HG02885 (cell line): ENCODE results near the gene TEX22.
A peak's percentile ranks its signal among the peaks of the same experiment; 100 is the strongest.

Source experiments
- ATAC-seq: cut with Tn5 transposase; IDR thresholded peaks from one replicate; pipeline ENCODE4 v1.9.1; 2021; ENCODE audit warnings: mild to moderate bottlenecking; ENCODE audit not compliant: unreplicated experiment, poor library complexity

The TEX22 gene

DNA sequence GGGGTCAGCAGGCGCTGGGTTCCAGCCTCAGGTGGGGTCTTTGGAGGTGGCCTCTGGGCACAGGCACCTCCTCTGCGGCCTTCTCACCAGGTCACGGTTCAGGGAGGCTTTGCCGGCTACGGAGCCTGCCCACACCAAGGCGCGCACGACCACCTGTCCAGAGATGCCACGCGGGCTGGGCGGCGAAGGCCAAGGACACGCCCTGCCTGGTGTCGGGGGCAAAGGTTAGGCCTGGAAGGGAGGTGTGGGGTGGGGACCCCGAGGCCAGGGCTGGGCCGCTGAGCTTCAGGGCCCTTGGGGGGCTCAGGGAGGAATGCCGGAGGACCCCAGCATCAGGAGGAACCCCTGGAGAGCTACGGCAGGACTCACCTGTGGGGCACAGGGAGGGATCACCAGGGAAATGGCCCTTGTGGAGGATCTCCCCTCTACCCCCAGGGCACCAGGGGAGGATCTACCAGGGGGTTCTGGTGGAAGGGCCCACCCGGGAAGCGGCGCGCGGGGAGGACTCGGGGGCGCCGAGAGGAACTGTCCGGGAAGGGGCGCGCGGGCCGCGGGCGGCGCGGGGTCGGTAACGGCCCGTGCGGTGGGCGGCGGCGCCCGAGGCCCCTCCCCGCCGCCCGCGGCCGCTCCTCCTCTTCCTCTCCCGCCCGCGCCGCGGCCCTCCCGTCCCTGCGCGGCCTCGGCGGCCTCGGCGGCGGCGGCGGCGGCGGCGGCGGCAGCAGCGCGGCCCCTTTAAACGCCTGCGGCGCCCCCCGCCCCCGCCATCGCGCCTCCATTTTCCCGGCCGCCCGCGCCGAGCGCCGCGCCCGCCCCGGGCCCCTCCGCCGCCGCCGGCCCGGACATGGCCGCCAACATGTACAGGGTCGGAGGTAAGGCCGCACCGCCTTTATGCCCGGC is 21.1 kb downstream of the TEX22 start, which contains the start of gene MTA1:
TSS of gene MTA1 (plus strand) at position 633 of the 897 bp plus-strand sequence. CDS start at position 842, 209 bp downstream.
- ATAC-seq = peak; percentile 63

DNA sequence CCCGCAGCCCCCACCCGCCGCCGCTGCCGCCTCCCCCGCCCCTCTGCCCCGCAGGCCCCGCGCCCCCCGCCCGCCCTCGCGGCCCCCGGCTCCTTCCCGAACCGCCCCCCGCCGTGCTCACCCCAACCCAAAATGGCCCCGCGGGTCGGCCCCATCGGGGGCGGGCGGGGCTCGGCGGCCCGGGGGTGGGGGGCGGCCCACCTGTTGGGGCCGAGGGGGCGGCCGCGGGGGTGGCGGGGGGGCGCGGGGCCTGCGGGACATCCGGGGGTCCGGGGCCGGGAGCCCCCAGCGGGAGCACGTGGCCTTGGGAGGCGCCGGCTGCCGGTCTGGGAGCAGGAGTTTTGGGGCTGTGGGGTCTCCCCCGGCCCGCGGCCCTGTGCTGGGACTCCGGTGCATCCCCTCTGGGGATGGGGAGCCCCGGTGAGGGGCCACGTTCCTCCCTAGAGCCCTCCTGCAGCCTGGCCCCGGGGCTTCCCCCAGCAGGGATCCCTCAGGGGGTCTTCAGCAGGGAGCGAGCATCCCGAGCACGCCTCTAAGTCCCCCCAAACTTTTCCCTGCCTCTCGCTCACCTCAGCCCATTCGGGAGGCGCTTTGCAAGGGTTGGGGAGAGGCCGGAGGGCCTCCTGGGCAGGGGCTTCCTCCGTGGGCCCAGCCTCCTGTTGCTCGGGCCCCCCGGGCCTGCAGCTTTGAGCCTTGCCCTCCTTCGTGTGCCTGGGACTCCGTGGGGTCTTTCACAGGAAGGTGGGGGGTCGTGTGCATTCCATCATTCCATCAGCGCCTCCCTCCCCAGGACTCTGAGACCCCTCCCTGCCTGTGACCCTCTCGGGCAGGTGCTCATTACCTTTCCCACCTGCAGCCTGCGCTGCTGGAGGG is 22.0 kb downstream of the TEX22 start:
- ATAC-seq = peak; percentile 16

DNA sequence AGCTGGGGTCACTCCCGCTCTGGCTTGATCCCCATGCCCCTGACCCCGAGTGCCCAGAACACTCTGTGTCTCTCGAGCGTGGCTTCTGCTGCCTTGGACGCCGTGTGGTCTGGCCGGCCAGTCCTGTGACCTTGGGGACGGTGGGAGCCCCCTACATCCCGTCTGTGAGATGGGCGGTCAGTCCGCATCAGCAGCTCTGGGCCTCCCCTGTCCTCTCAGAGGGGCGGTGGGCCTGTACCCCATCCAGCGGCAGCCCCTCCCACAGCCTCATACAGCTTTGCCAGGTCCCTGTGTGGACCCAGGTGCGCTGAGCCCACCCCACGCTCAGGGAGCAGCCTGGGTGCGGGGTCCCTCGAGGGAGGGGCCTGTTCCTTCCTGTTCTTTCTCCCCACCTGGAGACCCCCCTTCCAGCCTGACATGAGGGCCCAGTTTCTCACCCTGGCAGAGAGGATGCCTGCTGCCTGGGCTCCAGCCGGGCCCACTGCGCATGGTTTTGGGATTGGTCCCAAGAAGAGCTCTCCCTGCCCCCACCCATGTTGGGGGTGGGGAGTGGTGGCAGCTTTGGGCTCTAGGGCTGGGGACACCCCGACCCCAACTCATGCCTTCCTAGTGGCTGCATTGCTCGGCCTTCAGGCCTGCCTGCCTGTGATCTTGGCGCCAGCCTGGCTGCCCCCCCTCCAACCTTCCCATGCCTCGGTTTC is 22.8 kb downstream of the TEX22 start:
- no peak for ATAC-seq

DNA sequence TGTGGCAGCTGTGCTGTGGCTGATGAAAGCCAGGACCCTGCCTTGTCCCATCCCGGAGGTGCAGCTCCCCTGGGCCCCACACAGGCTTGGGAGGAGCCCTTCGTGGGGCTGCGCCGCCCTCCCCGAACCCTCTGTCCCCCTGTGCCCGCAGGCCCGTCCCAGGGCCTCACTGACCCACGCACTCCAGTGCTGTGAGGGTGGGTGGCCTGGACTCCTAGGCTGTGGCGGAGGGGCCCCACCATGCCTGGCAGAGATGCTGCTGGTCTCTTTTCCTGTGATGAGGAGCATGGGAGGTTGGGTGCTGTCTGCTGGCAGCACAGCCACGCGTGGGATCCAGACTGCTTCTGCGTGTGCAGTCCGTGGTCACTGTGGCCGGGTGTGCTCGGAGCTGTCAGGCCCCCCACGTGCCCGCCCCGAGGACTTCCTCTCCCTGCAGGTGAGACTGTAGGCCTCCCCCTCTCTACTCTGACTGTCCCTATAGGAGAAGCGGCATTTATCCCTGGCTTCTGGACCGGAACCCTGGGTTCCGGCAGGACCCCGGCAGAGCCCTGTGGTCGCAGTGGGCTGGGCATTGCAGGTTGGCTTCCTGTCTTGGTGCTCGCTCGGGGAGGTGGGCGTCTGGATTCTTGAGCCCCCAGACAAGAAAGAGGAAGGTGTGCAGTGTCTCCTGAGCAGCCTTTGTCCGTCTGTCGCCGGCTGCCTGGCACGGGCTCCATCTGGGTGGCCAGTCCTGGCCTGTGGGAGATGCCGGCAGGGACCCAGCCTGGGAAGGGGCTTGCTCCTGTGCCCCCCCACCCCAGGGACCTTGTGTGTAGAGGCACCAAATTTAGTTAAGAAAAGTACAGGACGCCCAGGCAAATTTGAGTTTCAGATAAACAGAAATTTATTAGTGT is 23.6 kb downstream of the TEX22 start:
- ATAC-seq = no peak

DNA sequence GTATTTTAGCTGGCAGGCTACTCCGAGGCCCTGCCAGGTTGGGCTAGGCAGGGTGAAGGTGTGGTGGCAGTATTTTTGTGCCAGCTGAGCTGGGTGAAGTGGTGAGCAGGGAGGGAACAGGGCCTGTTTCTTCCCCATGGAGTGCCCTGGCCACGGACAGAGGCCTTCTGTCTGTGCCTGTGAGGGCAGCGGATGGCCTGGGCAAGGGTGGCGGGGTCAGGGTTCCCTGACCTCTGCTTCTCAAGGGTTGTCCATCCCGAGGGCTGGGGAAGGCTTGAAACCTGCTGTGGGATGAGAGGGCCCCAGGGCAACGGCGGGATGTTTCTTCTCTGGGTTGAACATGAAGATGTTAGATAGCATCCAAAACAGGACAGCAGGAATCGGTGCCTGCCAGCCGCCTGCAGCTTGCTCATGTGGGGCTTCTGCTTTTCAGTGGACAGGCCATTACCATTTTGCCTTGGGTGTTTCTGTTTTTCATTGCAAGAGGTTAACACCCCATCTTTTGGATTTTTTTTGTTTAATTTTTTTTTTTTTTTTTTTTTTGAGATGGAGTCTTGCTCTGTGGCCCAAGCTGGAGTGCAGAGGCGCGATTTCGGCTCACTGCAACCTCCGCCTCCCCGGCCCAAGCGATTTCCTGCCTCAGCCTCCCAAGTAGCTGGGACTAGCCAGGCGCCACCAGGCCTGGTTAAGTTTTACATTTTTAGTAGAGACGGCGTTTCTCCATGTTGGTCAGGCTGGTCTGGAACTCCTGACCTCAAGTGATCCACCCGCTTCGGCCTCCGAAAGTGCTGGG is 24.6 kb downstream of the TEX22 start:
- no peak for ATAC-seq

DNA sequence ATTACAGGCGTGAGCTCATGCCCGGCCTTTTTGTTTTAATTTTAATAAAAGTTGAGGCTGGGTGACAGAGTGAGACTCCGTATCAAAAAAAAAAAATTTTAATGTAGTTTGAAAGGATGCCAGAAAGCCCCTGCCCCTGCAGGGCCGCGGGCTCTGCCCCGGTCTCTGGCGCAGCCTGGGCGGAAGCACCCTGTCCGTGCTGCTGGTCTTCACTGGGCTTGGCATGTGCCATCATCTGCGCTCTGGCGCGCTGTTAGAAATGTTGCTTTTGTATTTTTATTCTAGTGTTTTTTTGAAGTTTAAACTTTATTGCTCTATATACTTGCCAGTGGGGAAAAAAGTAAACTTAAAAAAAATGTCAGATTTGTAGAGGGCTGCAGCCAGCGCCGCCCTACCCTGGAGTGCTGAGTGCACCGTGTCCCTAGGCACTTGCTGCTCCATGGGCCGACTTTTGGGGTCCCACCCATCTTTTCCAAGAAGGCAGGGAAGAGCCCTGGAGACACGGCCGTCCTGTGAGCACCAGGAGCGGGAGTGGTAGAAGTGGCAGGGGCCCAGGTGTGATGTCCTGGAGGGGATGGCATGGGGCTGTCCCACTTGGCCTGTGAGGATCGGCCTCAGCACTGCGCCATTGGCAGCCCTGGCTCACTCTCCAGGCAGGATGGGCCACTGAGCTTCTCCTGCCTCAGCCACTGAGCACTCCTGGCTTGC is 25.3 kb downstream of the TEX22 start:
- ATAC-seq = no peak

DNA sequence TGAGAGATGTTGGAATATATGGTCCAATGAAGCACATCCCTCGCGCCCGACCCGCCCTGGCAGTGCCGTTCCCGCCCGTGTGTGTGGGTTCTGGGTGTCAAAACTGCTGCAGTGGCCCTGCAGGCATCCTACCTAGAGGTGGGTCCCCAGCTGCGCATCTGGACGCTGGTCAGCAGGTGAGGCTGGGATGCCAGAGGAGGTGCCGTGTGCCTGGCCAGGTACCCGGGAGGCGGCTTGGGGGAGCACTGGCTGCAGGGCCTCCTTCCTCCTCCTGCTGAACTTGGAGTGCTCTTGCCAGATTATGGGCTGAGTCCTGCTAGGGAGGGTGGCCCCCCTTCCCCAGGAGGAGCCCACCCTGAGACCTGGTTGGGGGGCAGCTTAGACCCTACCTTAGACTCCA is 26.5 kb downstream of the TEX22 start:
- ATAC-seq = no peak

DNA sequence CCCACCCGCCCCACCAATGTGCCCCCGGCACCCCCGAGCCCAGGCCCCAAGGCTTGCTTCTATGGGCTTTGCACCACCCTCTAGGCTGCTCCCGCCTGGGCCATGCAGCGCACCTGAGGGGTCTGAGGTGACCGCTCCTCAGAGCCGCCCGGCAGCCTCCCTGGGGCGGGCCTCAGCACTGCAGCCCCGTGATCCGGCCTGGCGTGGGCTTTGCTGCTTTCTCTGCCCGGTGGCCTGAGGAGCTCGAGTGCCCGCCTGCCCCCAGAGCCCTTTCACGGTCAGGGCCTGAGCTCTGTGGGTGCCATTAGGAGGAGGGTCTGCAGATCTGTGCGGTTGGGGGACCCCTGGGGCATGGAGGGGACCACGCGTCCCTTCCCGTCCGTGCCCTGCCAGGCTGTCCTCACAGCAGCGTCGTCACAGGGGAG is 27.5 kb downstream of the TEX22 start:
- no peak for ATAC-seq

DNA sequence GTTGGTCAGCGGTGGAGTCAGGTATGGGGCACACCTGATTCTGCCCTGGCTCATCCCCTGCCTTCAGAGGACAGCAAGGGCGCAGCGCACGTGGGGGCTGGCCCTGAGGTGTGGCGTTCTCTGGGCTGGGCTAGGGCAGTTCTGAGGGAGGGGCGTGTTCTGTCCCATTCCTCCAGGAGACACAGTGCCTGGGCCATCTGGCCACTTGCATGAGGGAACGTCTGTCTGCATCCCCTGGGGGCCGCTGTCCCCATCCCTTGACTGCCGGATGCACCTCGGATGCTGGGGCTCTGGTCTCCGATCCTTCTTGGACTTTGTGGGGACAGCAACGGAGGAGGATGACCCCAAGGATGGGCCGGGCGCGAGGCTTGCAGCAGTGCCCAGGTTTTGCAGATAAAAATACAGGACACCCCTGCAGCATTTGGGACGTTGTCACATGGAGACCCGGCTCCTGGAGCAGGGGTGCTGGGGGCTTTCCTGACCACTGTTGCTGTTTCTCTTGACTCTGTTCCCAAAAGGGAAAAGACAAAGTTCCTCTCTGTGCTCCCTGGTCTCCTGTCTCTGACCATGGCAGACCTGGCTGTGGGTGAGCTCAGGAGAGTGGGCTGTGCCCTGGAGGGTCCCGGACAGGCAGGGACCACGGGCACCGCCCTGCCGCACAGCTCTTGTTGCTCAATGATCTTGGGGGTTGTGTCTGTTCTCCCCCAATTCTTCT is 28.2 kb downstream of the TEX22 start:
- ATAC-seq = no peak

DNA sequence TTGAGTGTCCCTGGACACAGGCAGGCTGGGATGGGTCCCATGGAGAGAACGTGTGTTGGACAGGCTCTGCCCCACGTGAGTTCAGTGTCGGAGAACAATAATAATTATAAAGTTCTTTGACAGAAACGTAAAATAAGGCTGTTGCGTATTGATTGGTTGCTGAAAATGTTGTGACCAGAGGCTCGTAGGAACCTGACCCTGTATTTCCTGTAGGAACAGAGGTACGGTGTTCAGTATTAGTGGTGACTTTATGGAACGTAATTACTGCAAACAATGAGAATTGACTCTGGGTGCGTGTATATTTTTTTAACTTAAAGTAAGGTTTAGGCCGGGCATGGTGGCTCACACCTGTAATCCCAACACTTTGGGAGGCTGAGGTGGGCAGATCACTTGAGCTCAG is 29.1 kb downstream of the TEX22 start:
- no peak for ATAC-seq

DNA sequence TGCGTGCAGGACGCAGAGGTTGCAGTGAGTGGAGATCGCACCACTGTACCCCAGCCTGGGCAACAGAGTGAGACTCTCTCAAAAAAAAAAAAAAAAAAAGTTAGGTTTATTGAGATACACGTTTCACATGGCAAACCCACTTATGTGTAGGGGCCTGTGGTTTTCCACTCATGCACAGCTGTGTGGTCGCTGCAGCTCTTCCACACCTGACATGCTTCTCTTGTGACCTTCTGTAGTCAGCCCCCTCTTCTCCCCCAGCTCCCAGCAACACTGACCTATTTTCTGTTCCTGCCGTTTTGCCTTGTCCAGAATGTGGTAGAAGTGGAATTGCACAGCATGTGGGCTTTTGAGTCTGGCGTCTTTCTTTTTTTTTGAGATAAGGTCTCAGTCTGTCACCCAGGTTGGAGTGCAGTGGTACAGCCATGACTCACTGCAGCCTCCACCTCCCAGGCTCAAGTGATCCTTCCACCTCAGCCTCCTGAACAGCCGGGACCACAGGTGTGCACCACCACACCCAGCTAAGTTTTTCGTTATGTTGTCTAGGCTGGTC is 29.7 kb downstream of the TEX22 start:
- ATAC-seq = no peak

DNA sequence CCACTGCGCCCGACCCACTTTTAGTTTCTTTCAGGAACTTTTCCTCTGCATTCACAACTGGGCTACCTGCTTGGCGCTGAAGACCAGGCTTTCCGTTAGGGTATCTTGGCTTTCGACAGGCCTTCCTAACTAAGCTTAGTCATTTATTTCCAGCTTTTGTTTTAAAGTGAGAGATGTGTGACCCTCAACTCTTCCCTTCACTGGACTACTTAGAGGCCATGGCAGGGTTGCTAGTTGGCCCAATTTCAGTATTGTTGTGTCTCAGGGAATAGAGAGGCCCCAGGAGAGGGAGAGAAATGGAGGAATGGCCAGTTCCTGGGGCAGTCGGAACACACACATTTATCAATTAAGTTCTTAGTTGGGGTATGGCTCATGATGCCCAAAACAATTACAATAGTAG is 31.7 kb downstream of the TEX22 start:
- ATAC-seq = no peak

DNA sequence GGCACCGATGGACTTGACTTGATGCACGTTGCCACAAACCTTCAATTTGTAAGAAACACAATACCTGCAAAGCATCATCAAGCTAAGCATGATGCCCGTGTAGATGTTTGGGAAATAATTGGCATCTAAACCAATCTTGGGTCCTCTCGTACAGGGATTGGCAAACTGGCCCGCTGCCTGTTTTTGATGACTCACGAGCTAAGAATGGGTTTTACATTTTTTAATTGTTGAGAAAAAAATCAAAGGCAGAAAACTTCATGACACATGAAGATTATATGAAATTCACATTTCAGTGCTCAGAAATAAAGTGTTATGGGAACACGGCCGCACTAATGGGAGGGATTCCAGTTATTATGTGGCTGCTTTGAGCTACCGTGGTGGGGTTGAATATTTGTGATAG is 32.2 kb downstream of the TEX22 start:
- no peak for ATAC-seq

DNA sequence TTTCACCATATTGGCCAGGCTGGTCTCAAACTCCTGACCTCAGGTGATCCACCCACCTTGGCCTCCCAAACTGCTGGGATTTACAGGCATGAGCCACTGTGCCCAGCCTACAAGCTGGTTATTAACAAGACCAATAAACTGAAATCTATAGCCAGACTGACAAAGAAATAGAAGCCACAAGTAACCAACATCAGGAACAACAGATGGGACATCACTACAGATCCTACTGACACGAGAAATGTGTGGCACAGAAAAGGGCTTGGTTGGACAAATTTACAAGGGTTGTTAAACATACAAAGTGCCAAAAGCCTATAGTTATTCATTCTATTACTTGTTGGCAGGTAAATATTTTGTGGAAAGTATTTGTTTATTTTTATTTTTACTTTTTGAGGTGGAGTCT is 32.9 kb downstream of the TEX22 start:
- ATAC-seq = no peak

DNA sequence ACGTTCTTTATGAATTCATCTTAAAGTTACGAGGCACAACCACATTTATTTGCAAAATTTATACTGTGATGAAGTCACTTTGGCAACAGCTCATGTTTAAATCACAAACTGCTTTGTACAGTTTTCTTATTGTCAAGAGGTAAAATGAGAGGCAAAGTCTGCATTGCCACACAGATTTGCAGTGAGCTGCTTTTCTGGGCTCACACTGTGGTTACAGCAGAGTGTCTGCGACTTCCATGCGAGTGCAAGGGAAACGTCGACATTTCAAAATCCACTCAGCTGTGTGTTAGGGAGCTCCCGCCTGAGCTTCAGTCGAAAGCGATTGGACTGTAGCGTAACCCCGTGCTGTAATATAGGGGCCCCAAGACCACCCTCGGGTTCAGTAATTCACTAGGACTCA is 34.3 kb downstream of the TEX22 start:
- no peak for ATAC-seq

DNA sequence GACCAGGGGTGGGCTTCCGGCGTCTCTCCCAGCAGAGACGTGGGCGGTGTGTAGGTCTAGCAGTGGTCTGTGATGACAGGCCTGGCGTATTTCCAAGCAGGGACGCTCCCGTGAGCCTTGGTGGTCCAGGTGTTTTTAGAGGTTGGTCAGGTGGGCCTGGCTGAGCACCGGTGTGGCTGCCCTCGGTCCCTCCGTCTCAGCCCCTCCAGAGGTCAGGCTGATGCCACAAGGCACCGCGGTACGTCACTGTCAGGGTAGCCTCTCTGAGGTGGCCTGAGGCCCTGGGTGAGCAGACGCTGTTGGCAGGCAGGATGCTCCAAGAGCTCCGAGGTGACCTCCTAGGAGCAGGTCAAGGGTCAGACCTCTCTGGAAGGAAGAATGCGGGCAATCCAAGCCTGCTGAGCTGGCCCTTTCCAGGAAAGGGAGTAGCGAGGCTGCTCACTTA is 34.8 kb downstream of the TEX22 start:
- ATAC-seq = no peak

DNA sequence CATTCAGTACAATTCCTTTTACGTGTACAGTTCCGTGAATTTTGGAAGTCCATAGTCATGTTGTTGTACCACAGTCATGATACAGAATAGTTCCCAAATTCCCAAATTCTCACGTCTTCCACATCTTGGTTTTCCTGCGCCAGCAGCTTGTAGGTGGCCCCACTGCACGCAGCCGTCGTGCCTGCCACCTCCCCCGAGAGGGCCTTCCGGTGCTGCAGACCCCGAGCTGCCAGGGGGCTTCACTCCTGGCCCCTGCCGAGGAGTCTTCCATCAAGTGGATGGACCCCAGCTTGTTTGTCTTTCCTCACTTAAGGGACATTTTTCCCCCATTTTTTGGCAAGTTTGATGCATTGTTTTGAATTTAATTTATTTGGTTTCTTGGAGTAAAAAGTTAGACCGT is 38.1 kb downstream of the TEX22 start:
- ATAC-seq = no peak
